K562 (cell line): Measurements from ENCODE around the gene FAM222A. TPM values are rescaled to one million over a fixed set of nuclear protein-coding genes. Genes with fewer than 3 reads are reported as not detected.

Experiments
- ATAC-seq: fragments of 200-7000 bp; cut with Tn5 transposase; 3 replicates; pipeline ENCODE4 v1.9.1; 2020; ENCODE audit warnings: moderate library complexity
- BruUV-seq: library from RNA; stranded (reverse); fragments of 400-500 nt; replicated peaks from 2 replicates; lab custom pipeline; 2021; lab: Mats Ljungman, UMichigan
- CTCF ChIA-PET: fragments of 300-600 bp; formaldehyde crosslinking; extraction: SDS; loops from one replicate; lab custom pipeline; 2021; ENCODE audit warnings: low intra/inter-chr PET ratio; lab: Yijun Ruan, JAX
- POLR2A ChIA-PET: fragments of 300-600, 350-650 bp; sonication (Branson Sonifier 250); formaldehyde crosslinking; extraction: SDS; loops from one replicate; lab custom pipeline; 2021; ENCODE audit warnings: antibody characterized with exemption, inconsistent platforms; lab: Yijun Ruan, JAX
- DNase-seq, 4 experiments: peaks; one replicate each; pipeline versions ENCODE4 v3.0.0 to v3.0.0-alpha.2; 2011 to 2018; ENCODE audit warnings: low spot score in 3 of 4, mixed read lengths in 3 of 4; ENCODE audit errors: extremely low read depth in 1 of 4
- FAIRE-seq: peaks from 2 replicates; lab custom pipeline; 2011; peaks lifted over from hg19 to GRCh38; lab: Jason Lieb, UNC
- H2AFZ ChIP-seq: 2 replicates; pipeline ENCODE4 v1.6.0; 2011; ENCODE audit warnings: low read depth, low read length, control low read depth, inconsistent platforms
- H3K27ac ChIP-seq: fragments of 200-600 bp; 3 replicates; pipeline ENCODE4 v1.8.0; 2011; ENCODE audit warnings: low read depth, mild to moderate bottlenecking, control low read depth, inconsistent platforms, low read length, moderate library complexity, mixed read lengths; ENCODE audit errors: extremely low read depth
- H3K27me3 ChIP-seq, 2 experiments: fragments of 300-600 bp in 1 of 2; 2 replicates in 1 of 2; 3 replicates in 1 of 2; pipeline versions ENCODE4 v1.6.0 to v1.8.0; 2011; ENCODE audit warnings: inconsistent platforms in 2 of 2, low read length in 2 of 2, mild to moderate bottlenecking in 1 of 2, mixed read lengths in 1 of 2, moderate library complexity in 1 of 2; ENCODE audit not compliant: control insufficient read depth in 2 of 2, insufficient read depth in 2 of 2
- H3K36me3 ChIP-seq: fragments of 300-600 bp; 3 replicates; pipeline ENCODE4 v1.8.0; 2011; ENCODE audit warnings: mild to moderate bottlenecking, low read length, inconsistent platforms; ENCODE audit not compliant: control insufficient read depth, insufficient read depth
- H3K4me1 ChIP-seq, 2 experiments: fragments of 200-600 bp in 1 of 2; replicated peaks in 1 of 2; 2 replicates in 1 of 2; 3 replicates in 1 of 2; pipeline versions ENCODE4 v1.5.1 to v1.8.0; 2011; ENCODE audit warnings: inconsistent platforms in 2 of 2, low read length in 2 of 2, mild to moderate bottlenecking in 1 of 2, mixed read lengths in 1 of 2, moderate library complexity in 1 of 2; ENCODE audit not compliant: control insufficient read depth in 2 of 2, insufficient read depth in 2 of 2
- H3K4me2 ChIP-seq: 2 replicates; pipeline ENCODE4 v1.6.1; 2011; ENCODE audit warnings: low read length, control low read depth, inconsistent platforms, mixed read lengths; ENCODE audit not compliant: insufficient read depth
- H3K4me3 ChIP-seq: fragments of 200-600 bp; sonication (generic), shearing (Covaris generic); 2 replicates; pipeline ENCODE4 v1.5.1; 2016; ENCODE audit warnings: control low read depth, inconsistent platforms
- H3K79me2 ChIP-seq: fragments of 200-600 bp; 3 replicates; pipeline ENCODE4 v1.8.0; 2011; ENCODE audit warnings: low read length, inconsistent platforms; ENCODE audit not compliant: control insufficient read depth, insufficient read depth
- H3K9ac ChIP-seq, 2 experiments: 2 replicates each; pipeline versions ENCODE4 v1.6.0 to v1.6.1; 2011; ENCODE audit warnings: low read depth in 2 of 2, low read length in 2 of 2, control low read depth in 1 of 2, inconsistent platforms in 1 of 2, mild to moderate bottlenecking in 1 of 2, mixed read lengths in 1 of 2; ENCODE audit not compliant: insufficient read depth in 1 of 2
- H3K9me1 ChIP-seq: one replicate; pipeline ENCODE4 v1.6.0; 2011; ENCODE audit warnings: inconsistent platforms, mild to moderate bottlenecking, low read length, moderate library complexity; ENCODE audit not compliant: control insufficient read depth, insufficient read depth
- H3K9me3 ChIP-seq: replicated peaks from 2 replicates; pipeline ENCODE4 v1.5.1; 2011; ENCODE audit warnings: low read depth, low read length, inconsistent platforms; ENCODE audit not compliant: control insufficient read depth, insufficient read depth
- H4K20me1 ChIP-seq: replicated peaks from 2 replicates; pipeline ENCODE4 v1.6.1; 2011; ENCODE audit warnings: low read length, inconsistent platforms, mixed read lengths; ENCODE audit not compliant: control insufficient read depth, insufficient read depth
- NR2C2 ChIP-seq, 2 experiments: fragments of 200-800 bp in 1 of 2; sonication (Bioruptor generic) in 1 of 2; sonication (generic) in 1 of 2; formaldehyde crosslinking in 1 of 2; IDR thresholded peaks; 2 replicates each; pipeline versions ENCODE4 v1.6.1 to v1.8.0; 2016 to 2022; ENCODE audit warnings: mild to moderate bottlenecking in 1 of 2, missing compliant biosample characterization in 1 of 2, missing genetic modification characterization in 1 of 2, missing genetic modification reagents in 1 of 2
- SRSF9 ChIP-seq: fragments of 200-400 bp; formaldehyde crosslinking; IDR thresholded peaks from 2 replicates; pipeline ENCODE4 v1.6.1; 2017; ENCODE audit warnings: low read depth, low read length, borderline replicate concordance
- TEAD1 ChIP-seq, 2 experiments: fragments of 450-650 bp in 1 of 2; sonication (generic) in 1 of 2; formaldehyde crosslinking; IDR thresholded peaks; 2 replicates each; pipeline versions ENCODE4 v1.4.0 to v1.8.0; 2020 to 2022; ENCODE audit warnings: mild to moderate bottlenecking in 2 of 2, missing genetic modification reagents in 1 of 2
- WGBS: fragments of 100-300 bp; shearing (Covaris generic); methylation state at CpG from one replicate; pipeline ENCODE4 v1.1.6; 2016; ENCODE audit warnings: low coverage, mixed read lengths; ENCODE audit not compliant: insufficient coverage; ENCODE audit errors: missing lambda C conversion rate; 5-methylcytosine and 5-hydroxymethylcytosine counted together
- in situ Hi-C: fragments of 300-500 bp; cut with MboI; formaldehyde crosslinking; loops from 4 replicates; pipeline ENCODE4 v1.15.0; 2018; ENCODE audit warnings: inconsistent platforms, mixed read lengths
- intact Hi-C: fragments of 100-400 bp; cut with micrococcal nuclease; formaldehyde crosslinking; loops from 2 replicates; pipeline ENCODE4 v1.14.2; 2022
- polyA plus RNA-seq, 8 experiments: library from polyadenylated mRNA; depleted of rRNA in 4 of 8; stranded (reverse) in 5 of 8; unstranded in 3 of 8; fragments of >200 nt; fragmentation: Nextera tagmentation in 2 of 8; fragmentation: Illumina TruSeq in 1 of 8; extraction: Ambion mirVana in 2 of 8; extraction: Trizol in 1 of 8; gene quantifications; 2 replicates each; pipeline versions ENCODE4 v1.2.1 to v1.2.3, GENCODE V29; 2011 to 2014; ENCODE audit warnings: inconsistent platforms in 1 of 8, missing spikeins in 1 of 8
- total RNA-seq, 7 experiments: library from RNA; depleted of rRNA in 6 of 7; stranded (reverse); fragments of >200 nt in 6 of 7; fragmentation: Illumina TruSeq in 2 of 7; extraction: Trizol in 2 of 7; gene quantifications; 2 replicates each; pipeline versions ENCODE4 v1.2.1 to v1.2.3, GENCODE V29; 2011 to 2021; ENCODE audit warnings: low replicate concordance in 1 of 7
- TF ChIP-seq, protein P1 (sequence below): fragments of 450-650 bp; formaldehyde crosslinking; IDR thresholded peaks from 2 replicates; pipeline ENCODE4 v1.4.0; 2020; ENCODE audit warnings: mild to moderate bottlenecking
- TF ChIP-seq, protein P2 (sequence below): fragments of 250-450 bp; sonication (Bioruptor Pico); IDR thresholded peaks from 2 replicates; pipeline ENCODE4 v1.8.0; 2022; ENCODE audit warnings: moderate library complexity, mild to moderate bottlenecking, inconsistent platforms
- TF ChIP-seq, protein P3 (sequence below): fragments of 450-650 bp; conservative IDR thresholded peaks from 2 replicates; pipeline ENCODE4 v1.6.1; 2016; ENCODE audit warnings: missing genetic modification characterization, low read depth, mild to moderate bottlenecking, control low read depth, missing compliant biosample characterization

Gene FAM222A
- total and polyA plus RNA-seq, 9 of the 15 experiments (the other 6 are each of a cell fraction or from before 2014, with no cell fraction given), result 0.03 to 0.36 (median 0.12) TPM; not detected in 1

DNA sequence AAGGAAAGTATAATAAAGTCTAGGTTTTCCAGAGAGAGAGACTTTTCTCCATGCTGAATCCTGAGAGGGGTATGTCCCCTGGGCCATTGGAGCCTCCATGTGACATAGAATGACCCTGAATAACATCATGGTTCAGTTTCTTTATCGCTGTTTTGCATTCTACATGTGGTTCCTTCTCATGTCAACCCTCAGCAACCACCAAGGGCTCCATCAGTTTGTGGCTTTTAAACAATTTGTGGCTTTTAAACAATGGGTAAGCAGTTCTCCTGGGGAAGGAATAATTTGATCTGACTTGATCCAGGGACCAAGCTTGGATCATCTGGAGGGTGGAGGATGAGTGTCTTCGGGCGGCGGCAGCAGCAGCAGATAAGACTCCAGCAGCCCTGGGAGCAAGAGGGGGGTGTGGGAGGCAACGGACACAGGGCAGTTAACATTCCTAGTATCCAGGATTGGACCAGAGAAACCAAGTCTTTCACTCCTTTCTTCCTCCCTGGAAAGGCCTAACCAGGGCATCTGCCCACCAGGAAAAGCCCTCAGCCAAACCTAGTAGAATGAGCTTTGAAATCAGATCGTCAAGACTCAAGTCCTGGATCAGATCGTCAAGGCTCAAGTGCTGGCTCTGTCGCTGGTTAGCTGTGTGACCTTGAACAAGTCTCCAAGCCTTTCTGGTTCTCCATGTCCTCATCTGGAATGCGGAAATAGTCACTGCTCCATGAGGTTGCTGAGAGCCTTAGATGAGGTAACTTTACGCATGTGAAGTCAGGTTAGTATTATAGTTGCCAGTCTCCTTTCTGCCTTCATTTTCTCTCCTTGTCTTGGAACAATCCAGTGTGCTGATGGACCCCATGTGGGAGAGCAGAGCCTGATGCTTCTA, 27.8 kb upstream of the FAM222A start (continued):
- TF ChIP-seq TEAD1 (CRISPR knock-in tag; IDR thresholded peaks at IDR 0.05) (0 out of 4 replicates have a peak, but pooled peaks of 1 of the 2 experiments have one; percentile 30), SRSF9 (no peak)
- TF ChIP-seq, protein P1, sequence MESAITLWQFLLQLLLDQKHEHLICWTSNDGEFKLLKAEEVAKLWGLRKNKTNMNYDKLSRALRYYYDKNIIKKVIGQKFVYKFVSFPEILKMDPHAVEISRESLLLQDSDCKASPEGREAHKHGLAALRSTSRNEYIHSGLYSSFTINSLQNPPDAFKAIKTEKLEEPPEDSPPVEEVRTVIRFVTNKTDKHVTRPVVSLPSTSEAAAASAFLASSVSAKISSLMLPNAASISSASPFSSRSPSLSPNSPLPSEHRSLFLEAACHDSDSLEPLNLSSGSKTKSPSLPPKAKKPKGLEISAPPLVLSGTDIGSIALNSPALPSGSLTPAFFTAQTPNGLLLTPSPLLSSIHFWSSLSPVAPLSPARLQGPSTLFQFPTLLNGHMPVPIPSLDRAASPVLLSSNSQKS (CRISPR knock-in tag), result no peak

DNA sequence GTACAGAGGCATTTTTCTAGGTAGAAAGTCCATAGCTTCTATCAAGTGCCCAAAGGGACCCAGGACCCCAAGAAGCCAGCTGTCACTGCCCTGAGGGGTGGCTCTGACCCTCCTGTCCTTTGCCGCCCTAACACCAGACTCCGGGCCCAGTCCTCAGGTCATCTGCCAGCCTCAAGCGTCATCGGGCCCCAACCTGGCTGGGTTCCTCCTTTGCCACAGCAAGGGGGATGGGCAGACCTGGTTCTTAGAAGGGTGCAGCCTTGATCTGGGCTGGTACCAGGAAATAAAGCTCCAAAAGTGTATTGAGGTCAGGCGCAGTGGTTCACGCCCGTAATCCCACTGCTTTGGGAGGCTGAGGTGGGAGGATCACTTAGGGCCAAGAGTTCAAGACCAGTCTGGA, 27.1 kb upstream of the FAM222A start:
- peaks cover 4 to 5% of the 10 kb centered on the region in 2 experiments; a peak in 3 of 5 replicates for H3K4me1 ChIP-seq
- FAIRE-seq (no peak), DNase-seq (no peak), ATAC-seq (no peak)
- no TSS peak for BruUV-seq
- no peak overlapping the region for H3K27ac ChIP-seq
- no peaks in the 10 kb centered on the region for H3K9me3 ChIP-seq
- no peak overlapping the region for H3K4me3 ChIP-seq
- TF ChIP-seq, protein P2, sequence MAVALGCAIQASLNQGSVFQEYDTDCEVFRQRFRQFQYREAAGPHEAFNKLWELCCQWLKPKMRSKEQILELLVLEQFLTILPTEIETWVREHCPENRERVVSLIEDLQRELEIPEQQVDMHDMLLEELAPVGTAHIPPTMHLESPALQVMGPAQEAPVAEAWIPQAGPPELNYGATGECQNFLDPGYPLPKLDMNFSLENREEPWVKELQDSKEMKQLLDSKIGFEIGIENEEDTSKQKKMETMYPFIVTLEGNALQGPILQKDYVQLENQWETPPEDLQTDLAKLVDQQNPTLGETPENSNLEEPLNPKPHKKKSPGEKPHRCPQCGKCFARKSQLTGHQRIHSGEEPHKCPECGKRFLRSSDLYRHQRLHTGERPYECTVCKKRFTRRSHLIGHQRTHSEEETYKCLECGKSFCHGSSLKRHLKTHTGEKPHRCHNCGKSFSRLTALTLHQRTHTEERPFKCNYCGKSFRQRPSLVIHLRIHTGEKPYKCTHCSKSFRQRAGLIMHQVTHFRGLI (CRISPR knock-in tag), result no peak
- no peak for TF ChIP-seq NR2C2 (CRISPR knock-in tag; IDR thresholded peaks at IDR 0.05)
- TF ChIP-seq NR2C2 (tag; IDR thresholded peaks at IDR 0.05), result no peak
- TF ChIP-seq, protein P3, sequence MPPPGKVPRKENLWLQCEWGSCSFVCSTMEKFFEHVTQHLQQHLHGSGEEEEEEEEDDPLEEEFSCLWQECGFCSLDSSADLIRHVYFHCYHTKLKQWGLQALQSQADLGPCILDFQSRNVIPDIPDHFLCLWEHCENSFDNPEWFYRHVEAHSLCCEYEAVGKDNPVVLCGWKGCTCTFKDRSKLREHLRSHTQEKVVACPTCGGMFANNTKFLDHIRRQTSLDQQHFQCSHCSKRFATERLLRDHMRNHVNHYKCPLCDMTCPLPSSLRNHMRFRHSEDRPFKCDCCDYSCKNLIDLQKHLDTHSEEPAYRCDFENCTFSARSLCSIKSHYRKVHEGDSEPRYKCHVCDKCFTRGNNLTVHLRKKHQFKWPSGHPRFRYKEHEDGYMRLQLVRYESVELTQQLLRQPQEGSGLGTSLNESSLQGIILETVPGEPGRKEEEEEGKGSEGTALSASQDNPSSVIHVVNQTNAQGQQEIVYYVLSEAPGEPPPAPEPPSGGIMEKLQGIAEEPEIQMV, result no peak
- WGBS, result 51% methylated on average over 7 of the region's 7 CpGs
- in situ Hi-C loops, result no loop called here
- ChIA-PET POLR2A (interaction anchor here (0.5 kb wide), 1 partner anchor 16 kb away, joined by 4 read pairs; no protein-coding TSS in a partner anchor), CTCF (no interaction called here)
- H4K20me1 ChIP-seq, result no peaks in the 10 kb centered on the region
- H3K4me2 ChIP-seq, result no peak overlapping the region
- no peak overlapping the region for H3K9ac ChIP-seq
- no peak overlapping the region for H2AFZ ChIP-seq
- H3K36me3 ChIP-seq, result no peaks in the 10 kb centered on the region
- H3K27me3 ChIP-seq, result peaks cover 3 to 9% of the 10 kb centered on the region in 2 experiments; a peak in 4 of 5 replicates
- no peaks in the 10 kb centered on the region for H3K9me1 ChIP-seq
- intact Hi-C loops, result no loop called here
- no peaks in the 10 kb centered on the region for H3K79me2 ChIP-seq
